HTERT RPE-1 (cell line): ENCODE data around the gene PHLPP2.

Experiments used
- in situ Hi-C: fragments of 300-500 bp; cut with MboI; formaldehyde crosslinking; loops from 4 replicates; pipeline ENCODE4 v1.14.3; 2020; ENCODE audit warnings: low sequenced_read_pairs

Gene PHLPP2

GRCh38 chr16:71724320-71724751, at the start of gene PHLPP2:
PHLPP2 (minus strand) TSS chr16:71724701; CDS start chr16:71714795, 9,906 bp downstream.
- in situ Hi-C loops: no loop called here

GRCh38 chr16:71771571-71771970, 47.1 kb upstream of the PHLPP2 start:
- in situ Hi-C loops: no loop called here

GRCh38 chr16:71769222-71769621, 44.7 kb upstream of the PHLPP2 start:
- in situ Hi-C loops: no loop called here

DNA sequence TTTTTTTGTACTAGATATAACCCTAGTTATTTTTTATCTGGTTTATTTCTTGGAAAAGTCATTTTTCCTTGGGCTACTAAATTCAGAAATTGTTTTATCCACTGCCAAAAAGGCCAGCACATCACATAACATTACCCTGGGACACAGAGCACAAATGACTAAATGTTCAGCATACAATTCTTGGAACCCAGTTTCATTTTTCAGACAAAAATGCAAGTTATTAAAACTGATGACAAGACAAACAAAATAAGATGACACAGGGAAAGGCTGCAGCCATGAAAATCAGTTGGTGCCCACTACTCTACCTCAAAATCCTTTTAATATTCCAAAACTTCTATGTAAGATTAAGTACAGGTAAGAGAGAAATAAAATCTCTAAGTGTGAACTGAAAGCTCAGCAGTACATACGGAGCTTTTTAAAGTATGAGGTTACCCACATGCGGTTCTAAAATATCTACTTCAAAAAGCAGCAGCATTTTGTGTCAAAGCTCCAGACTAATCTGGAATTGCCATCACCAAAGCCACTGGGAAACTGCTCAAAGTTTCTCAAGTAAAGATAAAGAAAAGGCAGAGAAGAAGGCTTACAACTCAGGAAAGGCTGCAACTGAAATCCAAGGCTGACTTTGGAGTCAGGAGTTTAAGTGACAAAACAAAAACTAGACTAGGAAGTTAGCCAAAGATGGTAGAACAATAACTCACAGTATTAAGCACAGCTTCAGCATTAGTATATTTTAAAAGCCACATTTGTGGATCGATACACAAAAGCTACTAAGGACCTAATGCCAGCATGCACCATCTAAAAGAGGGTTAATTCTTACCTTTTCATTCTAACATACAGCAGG, 42.8 kb upstream of the PHLPP2 start:
- in situ Hi-C loops: no loop called here

DNA sequence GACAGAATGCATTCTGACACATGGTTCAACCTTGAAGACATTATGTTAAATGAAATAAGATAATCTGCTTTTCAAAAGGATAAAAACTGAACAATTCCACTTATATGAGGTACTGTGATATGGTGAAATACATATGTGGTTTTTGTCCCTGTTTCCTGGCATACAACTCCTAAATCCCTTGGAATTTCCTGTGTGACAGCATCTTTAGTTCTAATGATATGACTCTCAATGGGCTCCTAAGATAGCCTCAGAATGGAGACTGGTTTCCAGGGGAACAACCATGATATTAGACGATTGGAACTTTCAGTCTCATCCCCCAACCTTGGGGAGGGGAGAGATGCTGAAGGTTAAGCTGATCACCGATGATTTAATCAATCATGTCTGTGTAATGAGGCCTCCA, 37.7 kb upstream of the PHLPP2 start:
- in situ Hi-C loops: no loop called here

DNA sequence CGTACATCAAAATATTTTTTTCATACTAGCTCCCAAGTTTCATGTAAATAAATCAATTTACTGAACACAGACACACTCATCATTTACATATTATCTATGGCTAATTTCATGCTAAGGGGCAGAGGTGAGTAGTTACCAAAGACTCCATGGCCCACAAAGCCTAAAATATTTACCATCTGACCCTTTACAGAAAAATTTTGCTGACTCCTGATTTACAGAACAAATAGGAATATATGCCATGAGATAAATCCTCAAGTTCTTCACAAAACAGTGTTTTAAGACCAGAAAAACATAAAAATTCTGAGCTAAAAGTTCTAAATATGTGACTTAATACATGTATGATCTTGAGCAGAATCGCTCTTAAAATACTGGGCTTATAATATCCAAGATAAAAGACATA, 36.6 kb upstream of the PHLPP2 start:
- in situ Hi-C loops: no loop called here

- in situ Hi-C loops: no loop called here
Observed at GRCh38 chr16:71758293-71758760, 33.8 kb upstream of the PHLPP2 start.

- in situ Hi-C loops: no loop called here
Observed at GRCh38 chr16:71754652-71755051, 30.2 kb upstream of the PHLPP2 start.

DNA sequence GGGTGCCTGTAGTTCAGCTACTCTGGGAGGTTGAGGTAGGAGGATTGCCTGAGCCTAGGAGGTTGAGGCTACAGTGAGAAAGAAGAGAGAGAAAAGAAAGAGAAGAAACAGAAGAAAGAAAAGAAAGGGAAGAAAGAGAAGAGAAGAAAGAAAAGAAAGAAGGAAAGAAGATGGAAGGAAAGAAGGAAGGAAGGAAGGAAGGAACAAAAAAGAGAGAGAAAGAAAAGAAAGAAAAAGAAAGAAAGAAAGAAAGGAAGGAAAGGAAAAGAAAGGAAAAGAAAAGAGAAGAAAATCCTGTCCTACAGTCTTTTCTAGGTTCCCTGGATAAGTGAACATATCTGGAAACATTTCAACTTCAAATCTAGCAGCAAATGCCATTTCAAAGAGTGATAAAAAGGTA, 29.6 kb upstream of the PHLPP2 start:
- in situ Hi-C loops: no loop called here

GRCh38 chr16:71748226-71748625, 23.7 kb upstream of the PHLPP2 start:
- in situ Hi-C loops: no loop called here

GRCh38 chr16:71746442-71747046, 22.0 kb upstream of the PHLPP2 start:
- in situ Hi-C loops: no loop called here

DNA sequence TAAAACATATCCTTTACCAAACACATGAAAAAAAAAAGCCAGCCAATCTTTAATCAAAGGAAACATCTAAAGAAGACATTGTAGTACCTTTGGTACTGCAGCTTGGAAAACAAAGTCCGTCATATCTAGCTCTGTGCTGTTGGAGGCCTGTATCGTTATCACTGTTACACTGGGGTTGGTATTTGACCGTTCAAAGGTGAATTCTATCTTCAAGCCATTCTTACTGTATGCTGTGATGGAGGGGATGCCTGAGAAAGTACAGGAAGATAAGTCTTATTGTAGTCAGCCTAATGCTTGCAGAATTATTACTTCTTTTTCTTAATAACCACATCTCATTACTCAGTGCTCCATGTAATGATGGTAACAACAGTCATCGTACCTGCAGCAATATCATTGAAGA, 14.4 kb upstream of the PHLPP2 start:
- in situ Hi-C loops: no loop called here

DNA sequence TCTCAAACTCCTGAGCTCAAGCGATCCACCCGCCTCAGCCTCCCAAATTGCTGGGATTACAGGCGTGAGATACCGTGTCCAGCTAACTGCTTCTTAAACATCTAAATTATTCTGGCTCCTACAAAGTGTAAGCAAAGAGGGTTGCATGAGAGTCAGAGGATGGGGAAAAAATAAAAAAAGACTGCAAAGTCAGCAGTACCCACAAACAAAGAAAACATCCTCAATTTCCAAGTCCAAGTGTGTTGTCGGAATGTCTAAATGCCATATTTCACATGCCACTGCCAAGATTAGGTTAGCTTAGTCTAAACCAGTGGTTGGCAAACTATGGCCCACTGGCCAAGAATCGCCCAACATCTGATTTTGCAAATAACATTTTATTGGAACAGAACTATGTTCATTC, 13.0 kb upstream of the PHLPP2 start:
- in situ Hi-C loops: no loop called here

GRCh38 chr16:71734511-71734910, 10.0 kb upstream of the PHLPP2 start:
- in situ Hi-C loops: no loop called here

DNA sequence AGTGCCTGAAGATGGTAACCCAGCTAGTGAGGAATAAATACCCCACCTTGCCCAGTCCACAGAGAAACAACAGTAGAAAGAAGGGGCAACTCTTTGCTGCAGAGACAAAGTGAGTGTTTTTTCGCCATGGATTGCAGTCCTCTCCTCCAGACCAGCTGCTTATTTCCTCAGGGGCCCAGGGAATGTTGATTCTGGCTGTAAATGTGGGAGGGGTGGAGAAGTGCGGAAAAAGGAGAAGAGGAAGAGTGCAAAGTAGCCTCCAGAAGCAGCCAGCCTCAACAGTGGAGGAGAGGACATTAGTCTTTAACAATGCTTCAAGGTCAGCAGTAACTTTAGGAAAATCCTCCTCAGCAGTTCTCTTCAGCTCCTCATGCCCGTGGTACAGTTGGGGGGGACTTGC, 8.1 kb upstream of the PHLPP2 start:
- in situ Hi-C loops: no loop called here

DNA sequence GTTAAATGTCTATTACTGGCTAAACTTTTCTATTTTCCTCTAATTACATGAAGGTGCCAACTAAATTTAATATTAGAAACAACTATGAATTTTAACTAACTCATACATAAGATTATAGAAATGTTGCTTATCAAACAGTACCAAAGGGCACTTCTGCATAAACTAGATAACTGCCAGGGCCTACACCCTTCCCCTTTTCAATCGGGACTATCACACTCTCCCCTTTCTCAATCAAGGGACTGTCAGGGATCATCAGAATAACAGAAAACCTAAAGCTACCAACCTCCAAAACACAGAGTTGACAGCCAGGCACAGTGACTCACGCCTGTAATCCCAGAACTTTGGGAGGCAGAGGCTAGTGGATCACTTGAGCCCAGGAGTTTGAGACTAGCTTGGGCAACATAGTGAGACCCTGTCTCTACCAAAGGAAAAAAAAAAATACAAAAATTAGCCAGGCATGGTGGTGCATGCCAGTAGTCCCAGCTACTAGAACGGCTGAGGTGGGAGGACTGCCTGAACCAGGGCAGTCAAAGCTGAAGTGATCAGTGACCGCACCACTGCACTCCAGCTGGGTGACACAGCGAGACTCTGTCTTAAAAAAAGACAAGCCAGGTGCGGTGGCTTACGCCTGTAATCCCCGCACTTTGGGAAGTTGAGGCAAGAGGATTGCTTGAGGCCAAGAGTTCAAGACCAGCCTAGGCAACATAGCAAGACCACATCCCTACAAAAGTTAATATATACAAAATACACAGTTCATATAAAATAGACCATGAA, 3.2 kb upstream of the PHLPP2 start:
- in situ Hi-C loops: no loop called here

GRCh38 chr16:71726476-71727315, 2.2 kb upstream of the PHLPP2 start:
- in situ Hi-C loops: no loop called here

DNA sequence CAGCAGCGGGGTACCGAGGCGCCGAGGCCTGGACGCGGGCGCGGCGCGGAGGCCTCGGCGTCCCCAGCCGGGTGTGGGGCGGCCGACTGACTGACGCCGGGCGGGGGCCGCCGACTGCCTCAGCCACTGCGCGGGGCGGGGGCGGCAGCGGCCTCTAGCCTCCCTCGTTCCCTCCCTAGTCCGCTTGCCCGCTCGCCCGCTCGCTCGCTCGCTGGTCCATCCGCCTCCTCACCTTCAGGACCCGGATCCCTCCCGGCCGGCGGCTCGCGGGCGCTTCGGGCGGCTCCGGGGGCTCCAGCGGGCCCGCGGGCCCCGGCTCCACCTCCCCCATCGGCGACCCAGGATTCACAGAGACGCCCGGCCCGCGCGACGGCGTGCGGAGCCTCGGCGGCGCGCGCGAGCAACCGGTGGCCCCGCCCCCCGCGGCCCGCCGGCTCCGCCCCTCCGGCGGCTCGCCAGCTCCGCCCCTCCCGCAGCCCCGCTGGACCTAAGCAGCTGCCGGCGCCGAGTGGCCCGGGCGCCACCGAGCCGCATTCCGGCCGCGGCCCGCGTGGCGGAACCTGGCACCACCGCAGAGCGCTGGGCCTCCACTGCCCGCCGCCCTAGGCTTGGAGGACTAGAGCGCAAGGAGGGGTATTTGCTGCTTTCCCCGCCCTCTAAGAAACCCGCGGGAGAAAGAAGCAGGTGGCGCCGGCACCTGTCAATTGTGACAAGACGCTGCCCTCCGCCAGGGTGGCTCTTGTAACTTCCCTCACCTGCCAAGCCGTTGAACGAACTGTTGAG, 773 bp downstream of the PHLPP2 start:
- in situ Hi-C loops: no loop called here

DNA sequence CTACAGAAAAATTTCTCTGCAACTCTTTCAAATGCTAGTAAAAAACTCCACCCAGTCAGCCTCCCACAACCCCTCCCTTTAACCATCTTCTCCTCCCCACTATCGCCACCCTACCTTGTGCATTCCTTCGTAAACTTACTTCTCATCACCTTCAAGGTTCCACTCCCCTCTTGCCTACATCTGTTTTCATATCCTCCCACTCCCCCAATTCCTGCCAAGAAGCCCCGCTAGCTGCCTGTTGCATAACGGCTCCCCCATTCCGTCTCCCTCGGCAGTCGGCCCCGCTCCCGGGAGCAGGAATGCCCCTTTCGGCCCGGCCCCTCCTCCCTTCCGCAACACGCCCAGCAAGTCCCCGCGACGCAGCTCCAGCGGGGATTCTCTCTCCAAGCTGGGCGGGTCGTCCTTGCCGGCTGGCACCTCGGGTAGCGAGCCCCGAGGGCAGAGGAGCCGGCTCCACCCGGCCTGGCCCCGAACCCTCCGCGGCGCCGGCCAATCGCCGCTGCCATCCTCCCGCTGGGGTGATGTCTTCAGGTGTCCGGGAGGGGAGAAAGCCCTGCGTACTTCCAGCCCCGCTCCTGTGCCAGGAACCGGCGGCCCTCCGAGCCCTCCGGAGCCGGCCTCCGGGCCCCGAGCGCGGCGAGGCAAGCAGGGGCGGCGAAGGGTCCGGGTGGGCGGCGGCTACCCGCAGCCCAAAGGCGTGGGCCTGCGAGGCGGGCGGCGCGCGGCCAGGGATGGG, 1.5 kb downstream of the PHLPP2 start:
- in situ Hi-C loops: no loop called here
